Neural cell (in vitro differentiated cells): ENCODE data around the gene RBM33. TPM values are rescaled to one million over a fixed set of nuclear protein-coding genes. Genes with fewer than 3 reads are reported as not detected.

Source experiments
- H2AFZ ChIP-seq: fragments of 200-600, 300-800 bp; sonication (generic), shearing (Covaris generic); 2 replicates; pipeline ENCODE4 v1.6.0; 2014; ENCODE audit warnings: low read depth, mild to moderate bottlenecking, antibody characterized with exemption, low read length, moderate library complexity
- H3F3A ChIP-seq: fragments of 200-600 bp; shearing (Covaris generic); 2 replicates; pipeline ENCODE4 v1.6.1; 2016; ENCODE audit warnings: mild to moderate bottlenecking, moderate library complexity, mixed read lengths, antibody characterized with exemption, low read length; ENCODE audit not compliant: insufficient read depth, poor library complexity, severe bottlenecking
- H3K27ac ChIP-seq: fragments of 200-600, 300-800 bp; sonication (generic), shearing (Covaris generic); 2 replicates; pipeline ENCODE4 v1.5.1; 2014; ENCODE audit warnings: mild to moderate bottlenecking, low read length, moderate library complexity
- H3K27me3 ChIP-seq: fragments of 300-800, 200-600 bp; sonication (generic), shearing (Covaris generic); 2 replicates; pipeline ENCODE4 v1.6.0; 2014; ENCODE audit warnings: mild to moderate bottlenecking, low read depth, low read length, moderate library complexity; ENCODE audit not compliant: insufficient read depth
- H3K36me3 ChIP-seq: fragments of 300-800, 200-600 bp; sonication (generic), shearing (Covaris generic); 2 replicates; pipeline ENCODE4 v1.5.1; 2014; ENCODE audit warnings: mild to moderate bottlenecking, antibody characterized with exemption, low read length, moderate library complexity; ENCODE audit not compliant: insufficient read depth
- H3K4me2 ChIP-seq: fragments of 300-800, 200-600 bp; sonication (generic), shearing (Covaris generic); 2 replicates; pipeline ENCODE4 v1.6.0; 2014; ENCODE audit warnings: mild to moderate bottlenecking, low read length
- H3K4me3 ChIP-seq: fragments of 300-800, 200-600 bp; sonication (generic), shearing (Covaris generic); 2 replicates; pipeline ENCODE4 v1.5.1; 2014; ENCODE audit warnings: mild to moderate bottlenecking, low read length, moderate library complexity
- H3K79me2 ChIP-seq: fragments of 200-600 bp; shearing (Covaris generic); replicated peaks from 2 replicates; pipeline ENCODE4 v1.6.0; 2014; ENCODE audit warnings: mild to moderate bottlenecking, low read length, moderate library complexity; ENCODE audit not compliant: insufficient read depth
- H3K9ac ChIP-seq: fragments of 300-800, 200-600 bp; sonication (generic), shearing (Covaris generic); 2 replicates; pipeline ENCODE4 v1.6.1; 2016; ENCODE audit warnings: mild to moderate bottlenecking, low read length, mixed read lengths
- H3K9me2 ChIP-seq: fragments of 200-600 bp; shearing (Covaris generic); 2 replicates; pipeline ENCODE4 v1.6.1; 2016; ENCODE audit warnings: mild to moderate bottlenecking, low read length, mixed read lengths; ENCODE audit not compliant: insufficient read depth
- H3K9me3 ChIP-seq: fragments of 200-600, 300-800 bp; sonication (generic), shearing (Covaris generic); 2 replicates; pipeline ENCODE4 v1.6.1; 2016; ENCODE audit warnings: mild to moderate bottlenecking, mixed run types, low read length, moderate library complexity, mixed read lengths
- H4K20me1 ChIP-seq: fragments of 200-600 bp; shearing (Covaris generic); 2 replicates; pipeline ENCODE4 v1.6.1; 2016; ENCODE audit warnings: mild to moderate bottlenecking, mixed run types; ENCODE audit not compliant: insufficient read depth
- CTCF ChIP-seq: fragments of 450-650 bp; IDR thresholded peaks from 2 replicates; pipeline ENCODE4 v1.5.1; 2014; ENCODE audit warnings: antibody characterized with exemption, mild to moderate bottlenecking, moderate library complexity; ENCODE audit not compliant: poor library complexity, severe bottlenecking
- EP300 ChIP-seq: fragments of 450-650 bp; conservative IDR thresholded peaks from 2 replicates; pipeline ENCODE4 v1.6.1; 2014; ENCODE audit warnings: antibody characterized with exemption, mild to moderate bottlenecking, moderate library complexity; ENCODE audit not compliant: poor library complexity, severe bottlenecking
- EZH2 ChIP-seq: fragments of 200-600, 300-800 bp; shearing (Covaris generic), sonication (generic); IDR thresholded peaks from 2 replicates; pipeline ENCODE4 v1.6.1; 2014; ENCODE audit warnings: antibody characterized with exemption, low read length, borderline replicate concordance, mild to moderate bottlenecking; ENCODE audit not compliant: insufficient read depth, poor library complexity, severe bottlenecking
- MXI1 ChIP-seq: fragments of 450-650 bp; conservative IDR thresholded peaks from 2 replicates; pipeline ENCODE4 v1.6.1; 2014; ENCODE audit warnings: antibody characterized with exemption, mild to moderate bottlenecking; ENCODE audit not compliant: poor library complexity, severe bottlenecking
- POLR2AphosphoS5 ChIP-seq: IDR thresholded peaks from 2 replicates; pipeline ENCODE4 v1.6.1; 2012
- RAD21 ChIP-seq: fragments of 450-650 bp; conservative IDR thresholded peaks from 2 replicates; pipeline ENCODE4 v1.6.1; 2014; ENCODE audit warnings: antibody characterized with exemption, mild to moderate bottlenecking, moderate library complexity
- SMC3 ChIP-seq: fragments of 450-650 bp; conservative IDR thresholded peaks from 2 replicates; pipeline ENCODE4 v1.6.1; 2014; ENCODE audit warnings: antibody characterized with exemption, mild to moderate bottlenecking, moderate library complexity; ENCODE audit not compliant: poor library complexity
- TAF1 ChIP-seq: IDR thresholded peaks from 2 replicates; pipeline ENCODE4 v1.6.1; 2012; ENCODE audit warnings: low read depth
- polyA plus RNA-seq: library from polyadenylated mRNA; depleted of rRNA; stranded (reverse); fragments of >200 nt; gene quantifications from 2 replicates; pipeline ENCODE4 v1.2.3, GENCODE V29; 2014
- TF ChIP-seq, protein P1 (sequence below): IDR thresholded peaks from 2 replicates; pipeline ENCODE4 v1.6.1; 2012; ENCODE audit warnings: borderline replicate concordance

Gene RBM33
- polyA plus RNA-seq, 1 donor from 2014 or later: 53.2 TPM

DNA sequence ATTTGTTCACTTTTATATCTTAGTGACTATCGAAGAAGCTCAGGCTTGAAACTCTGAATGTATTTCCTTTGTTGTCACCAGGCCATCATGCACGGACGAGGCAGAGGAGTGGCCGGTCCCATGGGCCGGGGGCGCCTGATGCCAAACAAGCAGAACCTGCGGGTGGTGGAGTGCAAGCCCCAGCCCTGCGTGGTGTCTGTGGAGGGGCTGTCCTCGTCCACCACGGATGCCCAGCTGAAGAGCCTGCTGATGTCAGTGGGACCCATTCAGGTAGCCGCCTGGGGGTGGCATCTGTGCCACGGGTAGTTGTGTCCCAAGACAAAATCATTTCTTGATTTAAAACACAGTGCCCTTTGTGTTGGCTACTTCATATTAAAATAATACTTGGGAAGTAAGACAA lies 121.9 kb downstream of the RBM33 start:
- Histone ChIP-seq H3K4me3 (no peak overlapping the region), H4K20me1 (peaks cover 3% of the 10 kb centered on the region), H3K9me3 (no peaks in the 10 kb centered on the region), H3K27ac (no peak overlapping the region), H3F3A (no peaks in the 10 kb centered on the region), H3K27me3 (no peaks in the 10 kb centered on the region), H2AFZ (no peak overlapping the region), H3K36me3 (no peaks in the 10 kb centered on the region), H3K4me2 (no peak overlapping the region), H3K9ac (no peak overlapping the region), H3K79me2 (peaks cover 5% of the 10 kb centered on the region), H3K9me2 (no peaks in the 10 kb centered on the region)
- TF ChIP-seq RAD21: no peak
- TF ChIP-seq, protein P1, sequence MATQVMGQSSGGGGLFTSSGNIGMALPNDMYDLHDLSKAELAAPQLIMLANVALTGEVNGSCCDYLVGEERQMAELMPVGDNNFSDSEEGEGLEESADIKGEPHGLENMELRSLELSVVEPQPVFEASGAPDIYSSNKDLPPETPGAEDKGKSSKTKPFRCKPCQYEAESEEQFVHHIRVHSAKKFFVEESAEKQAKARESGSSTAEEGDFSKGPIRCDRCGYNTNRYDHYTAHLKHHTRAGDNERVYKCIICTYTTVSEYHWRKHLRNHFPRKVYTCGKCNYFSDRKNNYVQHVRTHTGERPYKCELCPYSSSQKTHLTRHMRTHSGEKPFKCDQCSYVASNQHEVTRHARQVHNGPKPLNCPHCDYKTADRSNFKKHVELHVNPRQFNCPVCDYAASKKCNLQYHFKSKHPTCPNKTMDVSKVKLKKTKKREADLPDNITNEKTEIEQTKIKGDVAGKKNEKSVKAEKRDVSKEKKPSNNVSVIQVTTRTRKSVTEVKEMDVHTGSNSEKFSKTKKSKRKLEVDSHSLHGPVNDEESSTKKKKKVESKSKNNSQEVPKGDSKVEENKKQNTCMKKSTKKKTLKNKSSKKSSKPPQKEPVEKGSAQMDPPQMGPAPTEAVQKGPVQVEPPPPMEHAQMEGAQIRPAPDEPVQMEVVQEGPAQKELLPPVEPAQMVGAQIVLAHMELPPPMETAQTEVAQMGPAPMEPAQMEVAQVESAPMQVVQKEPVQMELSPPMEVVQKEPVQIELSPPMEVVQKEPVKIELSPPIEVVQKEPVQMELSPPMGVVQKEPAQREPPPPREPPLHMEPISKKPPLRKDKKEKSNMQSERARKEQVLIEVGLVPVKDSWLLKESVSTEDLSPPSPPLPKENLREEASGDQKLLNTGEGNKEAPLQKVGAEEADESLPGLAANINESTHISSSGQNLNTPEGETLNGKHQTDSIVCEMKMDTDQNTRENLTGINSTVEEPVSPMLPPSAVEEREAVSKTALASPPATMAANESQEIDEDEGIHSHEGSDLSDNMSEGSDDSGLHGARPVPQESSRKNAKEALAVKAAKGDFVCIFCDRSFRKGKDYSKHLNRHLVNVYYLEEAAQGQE: no peak
- TF ChIP-seq SMC3: no peak
- no peak for TF ChIP-seq POLR2AphosphoS5
- TF ChIP-seq CTCF: no peak
- no peak for TF ChIP-seq TAF1
- TF ChIP-seq EZH2: no peak
- no peak for TF ChIP-seq EP300
- TF ChIP-seq MXI1: no peak

- Histone ChIP-seq H3K9ac (no peak overlapping the region), H3K27me3 (no peaks in the 10 kb centered on the region), H3F3A (no peaks in the 10 kb centered on the region), H3K27ac (no peak overlapping the region), H2AFZ (no peak overlapping the region), H4K20me1 (peaks cover 3% of the 10 kb centered on the region), H3K36me3 (no peaks in the 10 kb centered on the region), H3K9me2 (no peaks in the 10 kb centered on the region), H3K4me3 (no peak overlapping the region), H3K79me2 (peaks cover 2% of the 10 kb centered on the region), H3K9me3 (no peaks in the 10 kb centered on the region), H3K4me2 (no peak overlapping the region)
- no peak for TF ChIP-seq POLR2AphosphoS5
- no peak for TF ChIP-seq EZH2
- TF ChIP-seq, protein P1: no peak
- no peak for TF ChIP-seq SMC3
- no peak for TF ChIP-seq RAD21
- no peak for TF ChIP-seq MXI1
Measured at GRCh38 chr7:155766966-155767916, 122.8 kb downstream of the RBM33 start.
